GM18505 (cell line): ENCODE measurements around the gene RAE1.

Experiments
- ATAC-seq: cut with Tn5 transposase; IDR thresholded peaks from one replicate; pipeline ENCODE4 v1.9.1; 2021; ENCODE audit not compliant: unreplicated experiment
- POLR2A ChIP-seq: IDR thresholded peaks from 4 replicates; pipeline ENCODE4 v1.6.1; 2011; ENCODE audit warnings: borderline replicate concordance; ENCODE audit not compliant: insufficient read depth, insufficient read length; ENCODE audit errors: extremely low read depth

RAE1 gene

DNA sequence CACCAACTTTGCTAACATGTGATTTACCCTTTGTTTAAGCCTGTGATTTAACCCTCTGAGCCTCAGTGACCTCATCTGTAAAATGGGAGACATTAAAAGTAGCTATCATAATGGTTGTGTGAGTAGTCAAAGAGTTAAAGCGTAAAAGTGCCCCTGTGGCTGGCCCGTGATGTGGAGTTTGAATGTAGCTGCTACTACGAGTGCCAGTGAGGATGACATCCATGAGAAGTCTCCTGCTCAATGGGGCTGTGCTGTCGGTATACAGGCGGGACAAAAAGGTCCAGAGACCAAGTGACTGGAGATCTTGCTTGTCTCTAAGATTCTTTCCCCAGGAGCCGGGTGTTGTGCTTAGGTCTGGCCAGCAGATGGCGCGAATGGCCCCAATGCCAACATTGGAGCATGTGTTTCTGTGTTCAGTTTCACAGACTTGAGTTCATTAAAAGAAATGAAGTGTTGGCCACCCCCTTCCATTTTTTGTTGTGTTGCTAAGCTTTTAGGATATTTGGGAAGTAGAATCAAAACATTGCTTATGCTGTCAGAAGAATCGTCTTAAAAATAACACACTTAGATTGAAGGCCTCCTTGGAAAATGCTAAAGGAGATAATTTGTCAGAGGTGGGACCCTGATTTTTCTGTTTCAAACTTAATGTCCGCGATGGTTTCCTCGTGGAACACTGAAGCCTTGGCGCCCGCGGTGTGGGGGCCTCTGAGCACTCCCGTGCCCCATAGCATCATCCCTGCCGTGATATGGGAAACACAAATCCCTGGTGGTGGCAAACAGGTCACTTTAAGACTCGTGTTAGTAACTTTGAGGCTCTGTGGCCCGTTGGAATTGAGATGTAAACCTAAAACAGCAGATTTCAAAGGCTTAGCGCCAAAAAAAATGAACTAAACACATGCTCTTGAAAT is 30.8 kb downstream of the RAE1 start:
- TF ChIP-seq POLR2A: no peak
- no peak for ATAC-seq

DNA sequence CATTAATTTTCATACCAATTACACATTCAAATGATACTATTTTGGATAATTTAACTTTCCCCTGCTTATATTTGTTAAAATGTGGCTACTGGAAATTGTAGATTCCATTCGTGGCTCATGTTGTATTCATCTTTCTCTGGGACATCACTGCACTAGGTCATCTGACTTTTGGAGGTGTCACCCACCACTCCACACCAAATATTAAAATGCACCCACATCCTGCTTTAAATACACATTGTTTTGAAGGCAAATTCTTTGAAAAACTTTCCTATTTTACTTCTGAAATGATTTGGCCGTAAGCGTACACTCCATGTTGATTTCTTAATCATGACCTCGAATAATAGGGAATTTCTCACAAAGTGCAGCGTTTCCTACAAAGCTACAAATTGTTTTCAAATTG is 31.5 kb downstream of the RAE1 start:
- ATAC-seq: no peak
- no peak for TF ChIP-seq POLR2A

DNA sequence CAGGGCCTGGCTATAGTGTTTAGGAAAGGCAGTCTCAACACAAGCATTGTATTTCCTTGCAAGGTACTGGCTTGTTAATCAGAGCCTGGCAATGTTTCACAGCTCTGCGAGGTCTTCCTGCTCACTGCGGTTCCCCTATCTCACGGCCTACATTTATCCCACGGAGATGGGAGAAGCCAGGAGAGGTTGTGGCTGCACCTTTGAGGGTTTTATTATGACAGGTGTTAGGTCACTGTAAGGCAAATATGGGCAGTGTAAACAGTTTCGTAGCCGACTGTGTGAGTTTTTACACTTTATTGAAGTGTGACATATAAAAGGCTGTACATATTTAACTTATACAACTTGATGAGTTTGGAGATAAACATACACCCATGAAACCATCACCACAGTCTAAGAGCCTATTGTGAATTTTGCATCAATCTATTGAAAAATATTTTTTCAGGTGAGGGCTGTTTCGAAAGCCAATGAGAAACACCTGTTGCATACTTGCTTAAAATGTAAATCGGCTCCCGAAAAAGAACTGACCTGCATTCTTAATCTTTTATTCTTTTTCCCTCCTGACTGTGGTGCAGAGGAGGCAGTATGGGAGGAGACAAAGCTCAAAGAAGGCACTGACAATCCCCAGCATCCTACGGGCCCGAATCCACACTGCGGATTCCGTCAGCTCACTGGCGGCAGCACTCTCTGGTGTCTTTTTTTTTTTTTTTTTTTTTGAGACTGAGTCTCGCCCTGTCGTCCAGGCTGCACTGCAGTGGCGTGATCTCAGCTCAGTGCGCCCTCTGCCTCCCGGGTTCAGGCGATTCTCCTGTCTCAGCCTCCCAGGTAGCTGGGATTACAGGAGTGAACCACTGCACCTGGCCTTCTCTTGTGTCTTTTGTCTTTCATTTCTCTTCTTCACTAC is 32.6 kb downstream of the RAE1 start:
- no peak for TF ChIP-seq POLR2A
- ATAC-seq: no peak

DNA sequence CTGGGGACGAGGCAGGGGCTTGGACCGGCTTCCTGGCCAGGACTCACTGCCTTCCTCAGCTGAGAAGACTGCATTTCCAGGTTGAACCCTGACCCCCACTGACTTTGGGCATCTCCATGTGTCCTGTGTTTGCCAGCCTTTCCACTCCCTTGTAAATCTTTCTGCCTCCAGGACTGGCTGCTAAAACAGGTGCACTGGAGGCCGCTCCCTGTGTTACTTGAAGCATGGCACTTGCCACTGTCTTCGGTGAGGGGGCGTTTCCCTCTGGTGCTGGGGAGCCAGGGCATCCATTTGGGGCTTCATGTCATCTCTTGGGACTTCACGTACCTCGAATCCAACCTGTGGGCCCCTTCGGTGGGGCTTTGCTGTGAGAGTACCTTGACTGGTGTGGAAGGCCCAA is 33.4 kb downstream of the RAE1 start:
- TF ChIP-seq POLR2A: no peak
- no peak for ATAC-seq

DNA sequence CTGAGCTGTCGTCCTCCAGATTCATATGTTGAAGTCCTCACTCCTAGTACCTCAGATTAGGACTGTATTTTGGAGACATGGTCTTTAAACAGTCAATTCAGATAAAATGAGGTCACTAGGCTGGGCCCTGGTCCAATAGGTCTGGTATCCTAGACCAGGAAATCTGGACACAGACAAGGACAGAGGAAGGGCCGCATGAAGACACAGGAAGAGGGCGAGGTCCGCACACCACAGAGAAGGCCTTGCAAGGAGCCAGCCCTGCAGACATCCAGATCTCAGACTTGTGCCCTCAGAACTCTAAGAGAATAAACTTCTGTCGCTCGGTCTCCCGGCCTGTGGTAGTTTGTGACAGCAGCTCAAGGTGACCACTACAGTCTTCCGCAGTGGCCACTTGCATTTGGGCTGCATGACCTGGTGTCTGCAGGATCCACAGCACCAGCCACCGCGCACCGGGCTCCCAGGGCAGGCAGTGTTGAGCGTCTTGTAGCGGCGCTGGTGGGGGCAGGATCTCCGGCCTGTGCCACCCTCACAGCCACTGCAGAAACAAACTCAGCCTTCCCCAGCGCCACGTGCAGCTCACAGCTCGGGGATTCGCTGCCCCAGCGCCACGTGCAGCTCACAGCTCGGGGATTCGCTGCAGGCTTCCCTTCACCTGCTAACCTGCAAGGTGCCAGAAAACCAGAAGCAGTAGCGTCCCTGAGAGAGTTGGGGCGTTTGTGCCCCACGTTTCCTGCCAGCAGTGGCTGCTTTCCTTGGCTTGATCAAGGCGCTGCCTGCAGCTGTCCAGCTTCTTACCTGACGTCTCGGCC is 34.1 kb downstream of the RAE1 start:
- no peak for TF ChIP-seq POLR2A
- no peak for ATAC-seq

DNA sequence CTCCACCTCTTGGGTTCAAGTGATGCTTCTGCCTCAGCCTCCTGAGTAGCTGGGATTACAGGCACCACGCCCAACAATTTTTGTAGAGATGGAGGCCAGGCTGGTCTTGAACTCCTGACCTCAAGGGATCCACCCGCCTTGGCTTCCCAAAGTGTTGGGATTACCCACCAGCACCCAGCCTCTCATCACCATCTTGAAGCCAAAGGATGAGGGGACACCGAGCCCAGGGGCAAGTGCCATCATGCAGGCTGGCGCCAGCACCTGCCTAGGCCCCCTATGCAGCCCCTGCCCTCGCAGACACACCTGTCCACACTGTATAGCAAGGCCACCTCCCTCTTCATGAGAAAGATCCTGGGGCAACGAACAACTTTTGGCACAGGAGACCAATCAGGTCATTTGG is 34.9 kb downstream of the RAE1 start:
- no peak for ATAC-seq
- TF ChIP-seq POLR2A: no peak

DNA sequence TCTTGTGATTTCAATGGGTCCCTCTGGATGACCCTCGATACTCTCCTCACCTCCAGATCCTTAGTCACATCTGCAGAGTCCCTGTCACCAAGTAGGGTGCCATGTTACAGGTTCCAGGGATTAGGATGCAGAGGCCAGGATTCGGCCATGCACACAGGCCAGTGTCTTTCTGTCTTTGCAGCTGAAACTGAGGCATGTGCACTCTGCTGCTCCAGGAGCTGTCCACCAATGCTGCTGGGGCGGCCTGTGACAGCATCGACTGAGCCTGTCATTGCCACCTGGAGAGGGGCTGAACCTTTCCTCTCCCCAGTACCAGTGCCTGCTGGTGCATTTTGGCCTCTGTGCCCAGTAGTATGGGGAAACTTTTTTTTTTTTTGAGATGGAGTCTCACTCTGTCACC is 35.7 kb downstream of the RAE1 start:
- no peak for ATAC-seq
- no peak for TF ChIP-seq POLR2A

DNA sequence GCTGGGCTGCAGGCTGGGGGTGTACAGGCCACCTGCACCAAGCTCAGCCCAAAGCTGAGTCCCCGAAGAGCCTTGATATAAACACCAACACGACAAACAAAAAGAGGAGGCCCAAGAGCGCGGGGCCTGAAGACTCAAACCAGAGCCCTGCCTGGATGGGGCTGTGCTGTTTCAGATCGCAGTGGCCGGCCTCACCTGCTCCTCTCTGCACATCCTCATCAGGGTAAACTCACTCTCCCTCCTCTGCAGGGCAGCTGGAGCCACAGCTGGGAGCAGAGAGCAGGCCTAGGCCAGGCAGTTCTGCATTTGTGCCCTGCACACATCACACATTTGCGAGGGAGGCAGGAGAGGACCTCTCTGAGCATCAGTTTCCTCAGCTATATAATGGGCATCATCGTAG is 36.4 kb downstream of the RAE1 start:
- no peak for TF ChIP-seq POLR2A
- no peak for ATAC-seq

DNA sequence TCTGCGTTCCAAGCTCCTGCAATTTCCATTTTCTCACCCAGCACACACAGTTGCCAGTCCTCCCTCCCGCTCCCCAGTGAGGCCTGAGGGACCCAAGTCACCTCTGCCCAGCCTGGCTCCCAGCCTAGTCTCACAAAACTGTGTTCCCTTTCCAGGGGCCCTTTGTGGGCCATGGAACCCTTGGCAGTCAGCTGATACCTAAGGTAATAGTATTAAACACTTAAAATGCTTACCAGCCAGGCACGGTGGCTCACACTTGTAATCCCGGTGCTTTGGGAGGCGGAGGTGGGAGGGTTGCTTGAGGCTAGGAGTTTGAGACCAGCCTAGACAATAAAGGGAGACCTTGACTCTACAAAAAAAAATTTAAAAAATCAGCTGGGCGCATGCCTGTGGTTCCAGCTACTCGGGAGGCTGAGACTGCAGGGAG is 36.9 kb downstream of the RAE1 start:
- TF ChIP-seq POLR2A: no peak
- ATAC-seq: no peak

DNA sequence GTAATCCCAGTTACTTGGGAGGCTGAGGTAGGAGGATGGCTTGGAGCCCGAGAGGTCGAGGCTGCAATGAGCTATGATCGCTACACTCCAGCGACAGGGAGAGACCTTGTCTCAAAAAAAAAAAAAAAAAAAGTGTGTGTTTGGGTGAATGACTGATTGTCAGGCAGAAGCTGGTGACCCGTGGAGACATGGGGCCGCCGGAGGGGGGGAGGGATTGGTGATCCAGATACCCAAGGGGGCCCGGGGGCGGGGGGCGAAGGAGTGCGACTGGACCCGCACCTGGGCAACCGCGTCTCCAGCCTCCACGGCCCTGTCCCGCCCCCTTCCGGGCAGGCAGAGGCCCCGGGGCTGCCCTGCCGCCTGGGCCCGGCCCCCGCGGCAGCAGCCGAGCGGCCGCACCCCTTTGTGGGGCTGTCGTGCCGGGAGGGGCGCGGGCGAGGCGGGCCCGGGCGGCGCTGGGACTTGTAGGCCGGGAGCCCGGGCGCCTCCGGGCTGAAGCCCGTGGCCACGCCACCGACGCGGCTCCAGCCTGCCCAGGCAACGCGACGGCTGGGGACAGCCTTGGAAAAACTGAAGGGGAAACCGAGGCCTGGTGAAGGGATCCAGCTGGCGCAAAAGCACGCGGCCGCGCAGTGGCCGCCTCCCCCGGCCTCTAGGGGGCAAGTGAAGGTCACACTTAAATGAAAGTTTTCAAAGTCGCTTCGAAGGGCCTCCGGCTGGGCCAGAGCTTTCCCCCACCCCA is 38.1 kb downstream of the RAE1 start:
- ATAC-seq: no peak
- no peak for TF ChIP-seq POLR2A

DNA sequence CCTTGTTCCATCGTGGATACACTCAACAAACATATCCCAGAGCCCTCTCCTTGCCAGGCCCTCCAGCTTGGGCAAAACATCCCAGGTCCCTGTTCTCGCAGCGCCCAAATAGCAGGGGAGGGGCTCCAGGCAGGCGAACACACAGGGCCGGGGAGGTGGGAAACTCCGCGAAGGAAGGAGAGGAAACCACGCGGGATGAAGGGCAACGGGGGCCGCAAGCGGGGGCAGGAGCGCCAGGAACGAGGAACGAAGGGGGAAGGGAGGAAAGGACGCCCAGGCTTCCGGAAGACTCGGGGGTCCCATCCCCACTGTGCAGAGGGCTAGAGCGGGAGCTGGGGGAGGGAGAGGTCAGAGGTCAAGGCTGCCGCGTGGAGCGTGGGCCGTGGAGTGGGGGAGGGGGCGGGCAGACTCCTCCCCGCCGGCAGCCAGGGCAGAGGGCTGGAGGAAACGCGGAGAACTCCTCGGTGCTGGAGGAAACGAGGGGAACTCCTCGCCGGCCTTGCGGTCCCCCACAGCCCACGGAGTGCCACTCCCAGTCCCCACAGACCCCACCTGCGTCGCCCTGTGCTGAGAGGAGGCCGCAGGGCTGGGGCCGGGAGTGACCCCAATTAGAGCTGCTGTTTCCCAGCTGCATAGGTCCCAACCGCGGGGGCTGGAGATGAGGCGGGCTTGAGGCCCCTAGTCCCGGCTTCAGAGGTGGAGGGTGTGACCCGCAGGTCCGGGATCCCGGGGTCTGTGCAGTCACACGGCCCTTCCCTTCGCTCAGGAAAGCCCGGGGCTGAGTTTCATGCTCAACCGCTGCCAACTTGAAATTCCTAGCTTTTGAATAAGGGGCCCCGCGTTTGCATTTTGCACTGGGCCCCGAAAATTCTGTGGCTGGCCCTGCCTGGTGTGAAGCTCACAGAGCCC is 38.9 kb downstream of the RAE1 start:
- TF ChIP-seq POLR2A: peak; percentile 69
- no peak for ATAC-seq
